BJ (cell line): ENCODE data around the gene NOL12. TPM values are rescaled to one million over a fixed set of nuclear protein-coding genes. Genes with fewer than 3 reads are reported as not detected.

Source experiments
- CTCF ChIA-PET: fragments of 350-600 bp; formaldehyde crosslinking; extraction: SDS; loops from one replicate; lab custom pipeline; 2021; ENCODE audit warnings: antibody characterized with exemption, inconsistent platforms; lab: Yijun Ruan, JAX
- POLR2A ChIA-PET: fragments of 300-600 bp; sonication (Branson Sonifier 250); formaldehyde crosslinking; extraction: SDS; loops from one replicate; lab custom pipeline; 2021; ENCODE audit warnings: antibody characterized with exemption; lab: Charles Lee
- DNase-seq: peaks from one replicate; pipeline ENCODE4 v3.0.0-alpha.2; 2011; ENCODE audit warnings: low read depth
- H3K27me3 ChIP-seq: 2 replicates; pipeline ENCODE4 v1.6.0; 2011; ENCODE audit warnings: low read length; ENCODE audit not compliant: control insufficient read depth, insufficient read depth
- H3K36me3 ChIP-seq: 2 replicates; pipeline ENCODE4 v1.5.1; 2011; ENCODE audit warnings: low read length; ENCODE audit not compliant: control insufficient read depth, insufficient read depth
- H3K4me3 ChIP-seq: 2 replicates; pipeline ENCODE4 v1.5.1; 2011; ENCODE audit warnings: low read depth, mild to moderate bottlenecking, control low read depth, low read length
- polyA plus RNA-seq: library from polyadenylated mRNA; depleted of rRNA; stranded (reverse); fragments of >200 nt; gene quantifications from 2 replicates; pipeline ENCODE4 v1.2.3, GENCODE V29; 2011
- TF ChIP-seq, protein P1 (sequence below): IDR thresholded peaks from 2 replicates; pipeline ENCODE4 v1.5.1; 2011; ENCODE audit warnings: low read depth, mild to moderate bottlenecking, control low read depth, inconsistent platforms, low read length, moderate library complexity; ENCODE audit not compliant: insufficient read depth

NOL12 gene
- polyA plus RNA-seq, 1 experiment, result 16.5 TPM

DNA sequence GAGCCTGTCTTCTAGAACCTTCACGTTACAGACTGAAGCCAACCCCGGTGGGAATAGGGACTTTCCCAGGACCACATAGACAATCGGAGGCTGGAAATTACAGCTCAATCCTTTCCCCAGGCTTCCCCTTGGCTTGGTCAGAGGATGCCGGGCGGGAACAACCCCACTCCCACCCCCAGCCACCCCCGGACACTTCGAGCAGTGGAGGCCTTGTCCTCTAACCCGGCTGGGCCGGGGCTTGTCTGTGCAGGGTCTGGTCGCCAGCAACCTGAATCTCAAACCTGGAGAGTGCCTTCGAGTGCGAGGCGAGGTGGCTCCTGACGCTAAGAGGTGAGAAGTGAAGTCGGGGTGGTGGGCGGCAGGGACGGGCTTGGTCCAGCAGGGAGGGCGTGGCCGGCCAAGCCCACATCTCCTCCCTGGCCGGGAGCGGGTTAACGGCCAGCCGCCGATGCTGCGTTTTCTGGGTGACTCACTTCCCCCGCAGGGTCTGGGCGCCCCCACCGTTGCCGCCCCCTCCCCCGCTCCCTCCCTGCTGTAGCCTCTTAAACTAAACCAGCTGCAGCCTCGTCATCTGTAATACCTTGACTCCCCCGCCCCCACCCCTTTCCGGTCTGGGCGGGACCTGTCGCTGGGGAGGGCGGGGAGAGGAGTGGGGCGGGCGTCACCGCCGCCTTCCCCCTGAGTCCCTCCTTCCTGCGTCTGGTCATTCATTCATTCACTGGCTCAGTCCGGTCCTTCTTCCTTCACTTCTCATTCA is 9.2 kb upstream of the NOL12 start:
- CTCF ChIA-PET, result interaction anchor here (0.6 to 15.5 kb wide), 4 partner anchors 16 to 51 kb away, joined by 3 to 265 read pairs (median 4); partner anchors contain the start of gene SH3BP1
- no peaks in the 10 kb centered on the region for H3K27me3 ChIP-seq
- peak overlapping the region; percentile 93 for H3K4me3 ChIP-seq
- TF ChIP-seq, protein P1, sequence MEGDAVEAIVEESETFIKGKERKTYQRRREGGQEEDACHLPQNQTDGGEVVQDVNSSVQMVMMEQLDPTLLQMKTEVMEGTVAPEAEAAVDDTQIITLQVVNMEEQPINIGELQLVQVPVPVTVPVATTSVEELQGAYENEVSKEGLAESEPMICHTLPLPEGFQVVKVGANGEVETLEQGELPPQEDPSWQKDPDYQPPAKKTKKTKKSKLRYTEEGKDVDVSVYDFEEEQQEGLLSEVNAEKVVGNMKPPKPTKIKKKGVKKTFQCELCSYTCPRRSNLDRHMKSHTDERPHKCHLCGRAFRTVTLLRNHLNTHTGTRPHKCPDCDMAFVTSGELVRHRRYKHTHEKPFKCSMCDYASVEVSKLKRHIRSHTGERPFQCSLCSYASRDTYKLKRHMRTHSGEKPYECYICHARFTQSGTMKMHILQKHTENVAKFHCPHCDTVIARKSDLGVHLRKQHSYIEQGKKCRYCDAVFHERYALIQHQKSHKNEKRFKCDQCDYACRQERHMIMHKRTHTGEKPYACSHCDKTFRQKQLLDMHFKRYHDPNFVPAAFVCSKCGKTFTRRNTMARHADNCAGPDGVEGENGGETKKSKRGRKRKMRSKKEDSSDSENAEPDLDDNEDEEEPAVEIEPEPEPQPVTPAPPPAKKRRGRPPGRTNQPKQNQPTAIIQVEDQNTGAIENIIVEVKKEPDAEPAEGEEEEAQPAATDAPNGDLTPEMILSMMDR, result no peak
- DNase-seq, result peak; percentile 87
- H3K36me3 ChIP-seq, result peaks cover 17% of the 10 kb centered on the region
- POLR2A ChIA-PET, result interaction anchor here (0.6 to 2.0 kb wide), 4 partner anchors 19 to 132 kb away, joined by 3 to 19 read pairs (median 15); partner anchors contain the start of genes GGA1 and PDXP

DNA sequence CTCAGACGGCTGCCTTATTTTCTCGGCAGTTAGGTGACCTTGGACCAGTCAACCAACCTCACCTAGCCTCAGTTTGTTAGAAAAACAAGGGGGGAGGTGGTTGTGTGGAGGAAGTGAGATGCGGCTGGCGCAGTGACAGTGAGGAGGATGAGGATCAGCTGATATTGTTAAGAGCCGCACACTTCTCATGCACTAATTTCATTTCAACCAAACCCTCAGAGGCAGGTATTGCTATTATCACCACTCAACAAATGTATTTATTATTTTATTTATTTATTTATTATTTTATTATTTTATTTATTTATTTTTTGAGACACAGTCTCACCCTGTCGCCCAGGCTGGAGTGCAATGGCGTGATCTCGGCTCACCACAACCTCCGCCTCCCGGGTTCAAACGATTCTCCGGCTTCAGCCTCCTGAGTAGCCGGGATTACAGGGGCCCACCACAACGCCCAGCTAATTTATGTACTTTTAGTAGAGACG is 8.6 kb upstream of the NOL12 start:
- Histone ChIP-seq H3K27me3 (no peaks in the 10 kb centered on the region), H3K4me3 (peak overlapping the region; percentile 93), H3K36me3 (peaks cover 17% of the 10 kb centered on the region)
- TF ChIP-seq, protein P1, result no peak
- DNase-seq, result no peak
- POLR2A ChIA-PET, result interaction anchor here (0.6 to 0.7 kb wide), 2 partner anchors 19 to 131 kb away, joined by 14 to 19 read pairs; partner anchors contain the start of gene PDXP
- CTCF ChIA-PET, result interaction anchor here (1.0 to 15.5 kb wide), 3 partner anchors 16 to 40 kb away, joined by 3 to 265 read pairs (median 6); partner anchors contain the start of gene SH3BP1

DNA sequence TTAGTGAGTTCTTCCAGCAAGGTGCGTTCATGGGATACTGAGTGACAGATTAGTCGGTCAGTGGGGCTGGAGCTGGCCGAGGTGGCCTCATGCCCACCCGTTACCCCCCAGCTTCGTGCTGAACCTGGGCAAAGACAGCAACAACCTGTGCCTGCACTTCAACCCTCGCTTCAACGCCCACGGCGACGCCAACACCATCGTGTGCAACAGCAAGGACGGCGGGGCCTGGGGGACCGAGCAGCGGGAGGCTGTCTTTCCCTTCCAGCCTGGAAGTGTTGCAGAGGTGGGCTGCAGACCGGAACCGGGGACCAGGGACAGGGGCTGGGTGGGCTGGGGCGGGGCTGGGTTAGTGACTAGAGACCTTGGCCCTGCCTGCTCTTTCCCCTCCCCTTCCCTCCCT is 7.8 kb upstream of the NOL12 start:
- CTCF ChIA-PET, result interaction anchor here (1.7 to 15.5 kb wide), 2 partner anchors 17 to 34 kb away, joined by 6 to 265 read pairs; partner anchors contain the start of gene SH3BP1
- H3K27me3 ChIP-seq, result no peaks in the 10 kb centered on the region
- POLR2A ChIA-PET, result no interaction called here
- peaks cover 17% of the 10 kb centered on the region for H3K36me3 ChIP-seq
- DNase-seq, result no peak
- peak overlapping the region; percentile 93 for H3K4me3 ChIP-seq
- TF ChIP-seq, protein P1, result no peak

DNA sequence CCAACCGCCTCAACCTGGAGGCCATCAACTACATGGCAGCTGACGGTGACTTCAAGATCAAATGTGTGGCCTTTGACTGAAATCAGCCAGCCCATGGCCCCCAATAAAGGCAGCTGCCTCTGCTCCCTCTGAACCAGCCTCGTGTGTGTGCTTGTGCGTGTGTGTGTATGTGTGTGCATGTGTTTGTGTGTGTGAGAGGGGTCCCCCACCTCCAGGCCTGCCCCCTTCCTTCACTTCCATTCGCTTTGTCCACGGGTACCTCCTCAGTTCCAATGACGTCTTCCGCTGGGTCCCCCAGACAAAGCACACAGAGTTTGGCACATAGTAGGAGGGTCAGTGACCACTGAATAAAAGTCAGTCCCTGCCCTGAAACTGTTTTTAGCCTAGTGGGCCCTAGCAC is 6.5 kb upstream of the NOL12 start:
- no peak for DNase-seq
- TF ChIP-seq, protein P1, result no peak
- ChIA-PET CTCF (interaction anchor here (0.7 to 15.5 kb wide), 9 partner anchors 18 to 260 kb away, joined by 3 to 265 read pairs (median 10); partner anchors contain the start of genes PDXP and SH3BP1), POLR2A (interaction anchor here (0.6 to 1.5 kb wide), 3 partner anchors 12 to 128 kb away, joined by 4 to 5 read pairs (median 4); partner anchors contain the start of gene GCAT)
- Histone ChIP-seq H3K36me3 (peaks cover 17% of the 10 kb centered on the region), H3K27me3 (no peaks in the 10 kb centered on the region), H3K4me3 (no peak overlapping the region)
